Muscle layer of colon (tissue), 2 donors: ENCODE results near the gene POLR2I.

Experiments
- H3K27ac ChIP-seq: one replicate; pipeline ENCODE4 v1.7.0; 2013; ENCODE audit warnings: low read depth, mild to moderate bottlenecking, low read length, moderate library complexity
- H3K27me3 ChIP-seq, 2 donors: one replicate each; pipeline ENCODE4 v1.7.0; 2013; ENCODE audit warnings: low read length in 2 of 2, mild to moderate bottlenecking in 2 of 2; ENCODE audit not compliant: insufficient read depth in 2 of 2, control insufficient read depth in 1 of 2
- H3K36me3 ChIP-seq: one replicate; pipeline ENCODE4 v1.7.0; 2013; ENCODE audit warnings: mild to moderate bottlenecking, low read length; ENCODE audit not compliant: insufficient read depth
- H3K4me1 ChIP-seq: one replicate; pipeline ENCODE4 v1.7.0; 2013; ENCODE audit warnings: mild to moderate bottlenecking, low read length; ENCODE audit not compliant: insufficient read depth
- H3K4me3 ChIP-seq, 2 donors: one replicate each; pipeline ENCODE4 v1.7.0; 2013; ENCODE audit warnings: low read length in 2 of 2, low read depth in 1 of 2, mild to moderate bottlenecking in 1 of 2, moderate library complexity in 1 of 2
- H3K9ac ChIP-seq: one replicate; pipeline ENCODE4 v1.7.0; 2013; ENCODE audit warnings: low read length
- H3K9me3 ChIP-seq: one replicate; pipeline ENCODE4 v1.7.0; 2013; ENCODE audit warnings: mild to moderate bottlenecking, low read length
- donor health status: abdominal sarcoma.
- donor health status: Adenocarcinoma of cecum.

Gene POLR2I

DNA sequence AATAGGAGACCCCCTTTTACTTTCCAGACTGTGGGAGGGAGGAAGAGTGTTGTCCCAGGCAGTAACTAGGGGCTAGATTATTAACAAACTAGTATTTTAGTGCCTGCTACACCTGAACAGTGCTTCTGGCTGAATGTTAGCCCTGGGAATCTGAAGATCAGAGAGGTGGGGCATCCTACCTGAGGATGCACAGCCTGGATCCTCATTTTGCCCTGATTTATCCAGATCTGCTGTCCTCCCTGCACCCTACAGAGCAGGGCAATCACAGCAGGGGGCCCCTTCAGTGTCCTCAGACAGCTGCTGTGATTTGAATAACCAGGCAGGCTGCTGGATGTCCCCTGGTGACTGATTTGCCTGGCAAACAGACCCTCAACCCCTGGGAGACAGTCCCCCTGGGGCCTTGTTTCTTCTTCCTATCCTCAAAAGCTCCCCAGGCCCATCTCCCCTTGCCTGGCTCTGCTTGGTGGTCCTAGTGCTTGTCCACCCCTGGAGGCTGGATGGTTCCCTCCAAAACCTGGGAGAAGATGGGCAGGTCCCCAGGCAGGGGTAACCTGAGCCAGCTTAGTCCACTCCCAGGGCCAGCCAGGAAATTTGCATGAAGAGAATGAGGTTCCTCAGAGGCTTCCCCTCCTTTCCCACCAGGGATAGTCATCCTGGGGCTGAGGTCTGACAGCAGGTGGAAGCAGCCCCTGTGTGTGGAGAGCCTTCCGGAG lies 4.0 kb downstream of the POLR2I start, which contains the start of gene OVOL3:
Gene OVOL3 (plus strand): TSS at position 657 of the 713 bp plus-strand sequence. CDS start 60 bp downstream, outside the sequence.
- H3K27ac ChIP-seq, result no peak within 1 kb of the TSS
- H3K9ac ChIP-seq, result no peak within 1 kb of the TSS
- no peak within 1 kb of the TSS for H3K4me3 ChIP-seq
- peaks cover 6% of the 10 kb centered on the region for H3K4me1 ChIP-seq
- peaks cover 8% of the 10 kb centered on the region for H3K36me3 ChIP-seq
- no peaks in the 10 kb centered on the region for H3K27me3 ChIP-seq
- no peaks in the 10 kb centered on the region for H3K9me3 ChIP-seq

GRCh38 chr19:36108684-36109083 lies 6.0 kb downstream of the POLR2I start:
- no peak overlapping the region for H3K4me3 ChIP-seq
- H3K36me3 ChIP-seq, result peaks cover 8% of the 10 kb centered on the region
- no peaks in the 10 kb centered on the region for H3K27me3 ChIP-seq
- H3K9me3 ChIP-seq, result no peaks in the 10 kb centered on the region
- peaks cover 3% of the 10 kb centered on the region for H3K4me1 ChIP-seq
- no peak overlapping the region for H3K9ac ChIP-seq
- no peak overlapping the region for H3K27ac ChIP-seq

DNA sequence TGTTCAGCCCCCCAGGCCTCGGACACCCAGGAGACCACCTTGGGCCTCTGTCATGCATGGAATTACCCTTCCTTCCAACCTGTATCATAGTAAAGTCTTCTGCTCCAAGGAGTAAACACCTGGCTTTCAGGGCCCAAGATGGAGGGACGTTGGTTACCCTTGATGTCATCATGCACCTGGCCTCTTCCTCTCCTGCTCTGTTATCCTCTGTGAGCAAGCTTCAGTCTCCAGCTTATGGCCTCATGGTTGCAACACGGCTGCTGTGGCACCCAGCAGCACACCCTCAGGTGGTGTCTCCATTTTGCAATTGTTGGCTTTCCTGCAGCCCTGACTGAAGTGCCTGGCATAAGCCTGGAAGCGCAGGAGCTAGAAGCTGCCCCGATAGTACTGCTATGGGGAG lies 7.7 kb downstream of the POLR2I start:
- Histone ChIP-seq H3K27ac (no peak overlapping the region), H3K4me1 (no peaks in the 10 kb centered on the region), H3K4me3 (no peak overlapping the region), H3K9me3 (no peaks in the 10 kb centered on the region), H3K9ac (no peak overlapping the region), H3K27me3 (no peaks in the 10 kb centered on the region), H3K36me3 (no peaks in the 10 kb centered on the region)

- Histone ChIP-seq H3K4me3 (no peak overlapping the region), H3K4me1 (no peaks in the 10 kb centered on the region), H3K27me3 (no peaks in the 10 kb centered on the region), H3K27ac (no peak overlapping the region), H3K9ac (no peak overlapping the region), H3K9me3 (no peaks in the 10 kb centered on the region), H3K36me3 (no peaks in the 10 kb centered on the region)
Measured at GRCh38 chr19:36106441-36106840, 8.2 kb downstream of the POLR2I start.

- Histone ChIP-seq H3K4me3 (no peak overlapping the region), H3K27me3 (no peaks in the 10 kb centered on the region), H3K36me3 (no peaks in the 10 kb centered on the region), H3K9me3 (no peaks in the 10 kb centered on the region), H3K9ac (no peak overlapping the region), H3K4me1 (no peaks in the 10 kb centered on the region), H3K27ac (no peak overlapping the region)
Measured at GRCh38 chr19:36103842-36104552, 10.7 kb downstream of the POLR2I start.

DNA sequence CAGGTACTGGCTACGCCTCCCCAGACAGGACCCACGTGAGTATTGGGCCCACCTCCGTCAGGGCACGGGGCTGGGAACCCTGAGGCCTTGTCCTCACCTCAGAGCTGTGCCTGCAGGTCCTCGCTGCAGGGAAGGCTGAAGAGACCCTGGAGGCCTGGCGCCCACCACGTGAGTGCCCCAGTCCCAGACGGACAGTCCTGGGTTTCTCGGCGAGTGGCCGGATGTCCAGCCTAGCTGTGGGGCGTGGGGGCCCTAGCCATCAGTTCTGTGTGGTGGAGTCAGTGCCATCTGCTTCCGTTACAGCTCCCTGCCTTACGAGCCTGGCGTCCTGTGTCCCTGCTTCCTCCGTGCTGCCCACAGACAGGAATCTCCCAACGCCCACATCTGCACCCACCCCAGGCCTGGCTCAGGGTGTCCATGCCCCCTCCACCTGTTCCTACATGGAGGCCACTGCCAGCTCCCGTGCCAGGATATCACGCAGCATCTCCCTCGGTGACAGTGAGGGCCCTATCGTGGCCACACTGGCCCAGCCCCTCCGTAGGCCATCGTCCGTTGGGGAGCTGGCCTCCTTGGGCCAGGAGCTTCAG lies 11.5 kb downstream of the POLR2I start:
- no peak overlapping the region for H3K9ac ChIP-seq
- H3K9me3 ChIP-seq, result no peaks in the 10 kb centered on the region
- H3K27ac ChIP-seq, result no peak overlapping the region
- H3K4me3 ChIP-seq, result no peak overlapping the region
- no peaks in the 10 kb centered on the region for H3K27me3 ChIP-seq
- H3K36me3 ChIP-seq, result no peaks in the 10 kb centered on the region
- H3K4me1 ChIP-seq, result no peaks in the 10 kb centered on the region

DNA sequence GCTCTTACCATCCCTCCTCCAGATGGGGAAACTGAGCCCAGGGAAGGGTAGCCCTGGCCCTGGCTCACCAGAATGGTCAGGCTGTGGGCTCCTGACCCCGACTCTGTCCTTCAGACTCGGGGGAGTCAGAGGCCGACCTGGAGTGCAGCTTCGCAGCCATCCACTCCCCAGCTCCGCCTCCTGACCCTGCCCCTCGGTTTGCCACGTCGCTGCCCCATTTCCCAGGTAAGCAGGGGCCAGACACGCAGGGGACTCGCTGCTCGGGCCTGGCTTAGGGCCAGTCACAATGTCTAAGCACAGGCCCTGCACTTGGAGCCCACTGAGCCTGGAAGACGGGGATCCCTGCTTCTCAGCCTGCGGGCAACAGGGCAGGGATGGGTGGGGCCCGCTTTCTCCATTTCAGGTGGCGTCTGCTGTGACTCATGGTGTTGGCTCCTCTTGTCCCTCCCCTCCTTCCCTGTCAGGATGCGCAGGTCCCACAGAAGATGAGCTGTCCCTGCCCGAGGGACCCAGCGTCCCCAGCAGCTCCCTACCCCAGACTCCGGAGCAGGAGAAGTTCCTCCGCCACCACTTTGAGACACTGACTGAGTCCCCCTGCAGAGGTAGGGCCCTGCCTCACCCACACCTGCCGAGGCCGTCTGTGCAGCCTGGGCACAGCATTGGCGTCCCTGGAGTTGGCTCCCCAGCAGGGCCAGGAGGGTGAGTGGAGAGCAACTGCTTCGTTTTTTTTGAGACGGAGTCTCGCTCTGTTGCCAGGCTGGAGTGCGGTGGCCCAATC lies 12.9 kb downstream of the POLR2I start:
- H3K9me3 ChIP-seq, result no peaks in the 10 kb centered on the region
- no peaks in the 10 kb centered on the region for H3K36me3 ChIP-seq
- no peaks in the 10 kb centered on the region for H3K4me1 ChIP-seq
- H3K27ac ChIP-seq, result no peak overlapping the region
- no peak overlapping the region for H3K9ac ChIP-seq
- no peak overlapping the region for H3K4me3 ChIP-seq
- H3K27me3 ChIP-seq, result no peaks in the 10 kb centered on the region

- Histone ChIP-seq H3K9me3 (no peaks in the 10 kb centered on the region), H3K36me3 (no peaks in the 10 kb centered on the region), H3K27me3 (no peaks in the 10 kb centered on the region), H3K9ac (no peak overlapping the region), H3K4me1 (no peaks in the 10 kb centered on the region), H3K27ac (no peak overlapping the region), H3K4me3 (no peak overlapping the region)
Measured at GRCh38 chr19:36100476-36100875, 14.2 kb downstream of the POLR2I start.

DNA sequence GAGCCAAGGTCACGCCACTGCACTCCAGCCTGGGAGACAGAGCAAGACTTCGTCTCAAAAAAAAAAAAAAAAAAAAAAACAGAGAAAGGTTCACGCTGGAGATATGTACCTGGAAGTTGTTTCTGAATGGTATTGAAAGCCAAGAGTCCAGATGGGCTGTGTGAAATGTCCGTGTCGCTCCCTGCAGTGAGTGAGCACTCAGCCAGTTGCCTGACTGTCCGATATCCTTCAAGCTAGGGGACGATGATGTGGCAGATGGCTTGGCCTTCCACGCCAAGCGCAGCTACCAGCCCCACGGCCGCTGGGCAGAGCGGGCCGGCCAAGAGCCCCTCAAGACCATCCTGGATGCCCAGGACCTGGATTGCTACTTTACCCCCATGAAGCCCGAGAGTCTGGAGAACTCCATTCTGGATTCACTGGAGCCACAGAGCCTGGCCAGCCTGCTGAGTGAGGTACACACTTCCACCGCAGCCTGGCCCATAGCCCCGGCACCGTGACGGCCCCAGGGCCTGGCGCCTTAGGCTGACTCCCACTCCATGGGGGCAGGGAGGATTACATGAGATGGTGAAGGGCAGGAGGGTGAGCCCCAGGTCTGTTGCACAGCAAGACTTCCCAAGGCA lies 15.4 kb downstream of the POLR2I start:
- Histone ChIP-seq H3K27ac (no peak overlapping the region), H3K4me1 (no peaks in the 10 kb centered on the region), H3K27me3 (no peaks in the 10 kb centered on the region), H3K9me3 (no peaks in the 10 kb centered on the region), H3K36me3 (no peaks in the 10 kb centered on the region), H3K4me3 (no peak overlapping the region), H3K9ac (no peak overlapping the region)

GRCh38 chr19:36097036-36097435 lies 17.6 kb downstream of the POLR2I start:
- Histone ChIP-seq H3K9me3 (no peaks in the 10 kb centered on the region), H3K27me3 (no peaks in the 10 kb centered on the region), H3K36me3 (no peaks in the 10 kb centered on the region), H3K27ac (no peak overlapping the region), H3K9ac (no peak overlapping the region), H3K4me3 (no peak overlapping the region), H3K4me1 (no peaks in the 10 kb centered on the region)

GRCh38 chr19:36093687-36094086 lies 21.0 kb downstream of the POLR2I start:
- H3K27me3 ChIP-seq, result no peaks in the 10 kb centered on the region
- H3K9ac ChIP-seq, result no peak overlapping the region
- no peak overlapping the region for H3K4me3 ChIP-seq
- H3K27ac ChIP-seq, result no peak overlapping the region
- no peaks in the 10 kb centered on the region for H3K4me1 ChIP-seq
- H3K36me3 ChIP-seq, result no peaks in the 10 kb centered on the region
- no peaks in the 10 kb centered on the region for H3K9me3 ChIP-seq
